HG03558 (cell line): Measurements from ENCODE around the gene PHTF2.
A peak's percentile ranks its signal among the peaks of the same experiment; 100 is the strongest.
"Not testable (repeated sequence)": the region's sequence is repeated elsewhere in the genome, so short reads cannot be mapped to it uniquely, and the experiment has no call there.

Source experiments
- ATAC-seq: cut with Tn5 transposase; IDR thresholded peaks from one replicate; pipeline ENCODE4 v1.9.1; 2021; ENCODE audit warnings: moderate number of reproducible peaks; ENCODE audit not compliant: unreplicated experiment; ENCODE audit errors: extremely low read depth

PHTF2 gene

GRCh38 chr7:77825131-77825530 is 26.6 kb downstream of the PHTF2 start:
- ATAC-seq, result no peak

GRCh38 chr7:77826300-77826699 is 27.7 kb downstream of the PHTF2 start:
- ATAC-seq, result no peak

GRCh38 chr7:77827999-77828398 is 29.4 kb downstream of the PHTF2 start:
- ATAC-seq, result no peak

- no peak for ATAC-seq
Measured at GRCh38 chr7:77830649-77831355, 32.2 kb downstream of the PHTF2 start.

- ATAC-seq, result no peak
Measured at GRCh38 chr7:77831481-77831880, 32.9 kb downstream of the PHTF2 start.

GRCh38 chr7:77831953-77832352 is 33.4 kb downstream of the PHTF2 start:
- no peak for ATAC-seq

- ATAC-seq, result no peak
Measured at GRCh38 chr7:77833136-77833535, 34.6 kb downstream of the PHTF2 start.

GRCh38 chr7:77836425-77836824 is 37.9 kb downstream of the PHTF2 start:
- ATAC-seq, result not testable (repeated sequence)

- no peak for ATAC-seq
Measured at GRCh38 chr7:77837275-77837674, 38.7 kb downstream of the PHTF2 start.

GRCh38 chr7:77837966-77838365 is 39.4 kb downstream of the PHTF2 start:
- ATAC-seq, result no peak

GRCh38 chr7:77838929-77839491 is 40.4 kb downstream of the PHTF2 start:
- ATAC-seq, result no peak

- no peak for ATAC-seq
Measured at GRCh38 chr7:77839919-77840318, 41.3 kb downstream of the PHTF2 start.

- no peak for ATAC-seq
Measured at GRCh38 chr7:77843194-77843593, 44.6 kb downstream of the PHTF2 start.

- ATAC-seq, result no peak
Measured at GRCh38 chr7:77846317-77847092, 47.9 kb downstream of the PHTF2 start.

GRCh38 chr7:77855371-77856083 is 57.0 kb downstream of the PHTF2 start:
- no peak for ATAC-seq

- peak; percentile 61 for ATAC-seq
Measured at GRCh38 chr7:77858278-77858677, 59.7 kb downstream of the PHTF2 start.

- no peak for ATAC-seq
Measured at GRCh38 chr7:77859343-77859742, 60.8 kb downstream of the PHTF2 start.

GRCh38 chr7:77862691-77863090 is 64.1 kb downstream of the PHTF2 start:
- ATAC-seq, result no peak

- ATAC-seq, result no peak
Measured at GRCh38 chr7:77863860-77864259, 65.3 kb downstream of the PHTF2 start.

GRCh38 chr7:77866370-77866769 is 67.8 kb downstream of the PHTF2 start:
- ATAC-seq, result no peak
